ENCODE data around the gene ADAMTS7.

DNA sequence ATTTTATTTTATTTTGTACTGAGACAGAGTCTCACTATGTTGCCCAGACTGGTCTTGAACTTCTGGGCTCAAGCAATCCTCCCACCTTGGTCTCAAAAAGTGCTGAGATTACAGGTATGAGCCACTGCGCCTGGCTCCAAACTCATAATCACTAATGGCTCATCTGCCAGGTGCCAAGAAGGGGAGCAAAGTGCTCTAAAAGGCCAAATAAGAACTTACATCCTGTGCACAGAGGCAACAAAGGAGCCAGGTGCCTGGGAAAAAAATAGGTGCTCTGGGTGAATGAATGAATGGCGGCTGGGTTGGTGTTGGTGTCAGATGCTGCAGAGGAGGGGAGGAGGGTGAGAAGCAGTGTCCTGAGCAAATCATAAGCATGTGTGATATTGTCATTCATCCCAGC is 25.9 kb upstream of the ADAMTS7 start:
- TF ChIP-seq CTCF (IDR thresholded peaks at IDR 0.05) (no peak), EZH2 (IDR thresholded peaks at IDR 0.05; ENCODE audit: borderline replicate concordance, insufficient read depth, low read depth, low read length, poor library complexity, severe bottlenecking) (no peak)

All from B cell (primary cell).